ENCODE data around the gene CBFA2T3.
"Not testable (repeated sequence)": the region's sequence is repeated elsewhere in the genome, so short reads cannot be mapped to it uniquely, and the experiment has no call there.

Gene CBFA2T3

GRCh38 chr16:89005201-89006035 is 28.4 kb upstream of the CBFA2T3 start:
- H3K27ac Mint-ChIP-seq: no peak overlapping the region
- no peak for ATAC-seq
- peaks cover 41% of the 10 kb centered on the region for H3K4me1 Mint-ChIP-seq
- H3K36me3 Mint-ChIP-seq: no peaks in the 10 kb centered on the region
- H3K4me3 Mint-ChIP-seq: no peak overlapping the region
- peaks cover 2% of the 10 kb centered on the region for H3K9me3 Mint-ChIP-seq
- peaks cover 66% of the 10 kb centered on the region for H3K27me3 Mint-ChIP-seq

- Mint-ChIP-seq H3K4me3 (peak overlapping the region; percentile 24), H3K36me3 (no peaks in the 10 kb centered on the region), H3K27ac (no peak overlapping the region), H3K9me3 (peaks cover under 1% of the 10 kb centered on the region), H3K4me1 (peaks cover 43% of the 10 kb centered on the region), H3K27me3 (peaks cover 63% of the 10 kb centered on the region)
- peak; percentile 64 for ATAC-seq
Measured at GRCh38 chr16:89004209-89004831, 27.3 kb upstream of the CBFA2T3 start.

- no peak for ATAC-seq
- peaks cover 47% of the 10 kb centered on the region for H3K4me1 Mint-ChIP-seq
- no peak overlapping the region for H3K4me3 Mint-ChIP-seq
- no peak overlapping the region for H3K27ac Mint-ChIP-seq
- peaks cover 6% of the 10 kb centered on the region for H3K9me3 Mint-ChIP-seq
- peaks cover 59% of the 10 kb centered on the region for H3K27me3 Mint-ChIP-seq
- no peaks in the 10 kb centered on the region for H3K36me3 Mint-ChIP-seq
Measured at GRCh38 chr16:89003831-89004208, 26.8 kb upstream of the CBFA2T3 start.

- Mint-ChIP-seq H3K36me3 (no peaks in the 10 kb centered on the region), H3K4me3 (no peak overlapping the region), H3K4me1 (peaks cover 48% of the 10 kb centered on the region), H3K27me3 (peaks cover 59% of the 10 kb centered on the region), H3K9me3 (peaks cover 6% of the 10 kb centered on the region), H3K27ac (no peak overlapping the region)
- no peak for ATAC-seq
Measured at GRCh38 chr16:89002851-89003830, 26.1 kb upstream of the CBFA2T3 start.

- not testable (repeated sequence) for ATAC-seq, H3K9me3 Mint-ChIP-seq, H3K4me3 Mint-ChIP-seq, H3K27ac Mint-ChIP-seq, H3K36me3 Mint-ChIP-seq
- H3K27me3 Mint-ChIP-seq: peaks cover 49% of the 10 kb centered on the region
- H3K4me1 Mint-ChIP-seq: peaks cover 42% of the 10 kb centered on the region
Measured at GRCh38 chr16:89002081-89002480, 25.1 kb upstream of the CBFA2T3 start.

- ATAC-seq: no peak
- peaks cover 42% of the 10 kb centered on the region for H3K4me1 Mint-ChIP-seq
- peaks cover 9% of the 10 kb centered on the region for H3K9me3 Mint-ChIP-seq
- no peaks in the 10 kb centered on the region for H3K36me3 Mint-ChIP-seq
- H3K27me3 Mint-ChIP-seq: peaks cover 47% of the 10 kb centered on the region
- no peak overlapping the region for H3K27ac Mint-ChIP-seq
- H3K4me3 Mint-ChIP-seq: no peak overlapping the region
Measured at GRCh38 chr16:89001117-89002027, 24.4 kb upstream of the CBFA2T3 start.

GRCh38 chr16:89000207-89000959 is 23.4 kb upstream of the CBFA2T3 start:
- ATAC-seq: peak; percentile 34
- Mint-ChIP-seq H3K4me1 (peaks cover 42% of the 10 kb centered on the region), H3K27ac (no peak overlapping the region), H3K27me3 (peaks cover 47% of the 10 kb centered on the region), H3K36me3 (no peaks in the 10 kb centered on the region), H3K4me3 (no peak overlapping the region), H3K9me3 (peaks cover 9% of the 10 kb centered on the region)

GRCh38 chr16:88999457-89000206 is 22.6 kb upstream of the CBFA2T3 start:
- Mint-ChIP-seq H3K27ac (no peak overlapping the region), H3K36me3 (no peaks in the 10 kb centered on the region), H3K4me1 (peaks cover 42% of the 10 kb centered on the region), H3K9me3 (peaks cover 9% of the 10 kb centered on the region), H3K4me3 (no peak overlapping the region), H3K27me3 (peaks cover 42% of the 10 kb centered on the region)
- peak; percentile 76 for ATAC-seq

GRCh38 chr16:88995746-88996535 is 18.9 kb upstream of the CBFA2T3 start:
- Mint-ChIP-seq H3K4me3 (no peak overlapping the region), H3K36me3 (no peaks in the 10 kb centered on the region), H3K27me3 (peaks cover 13% of the 10 kb centered on the region), H3K27ac (no peak overlapping the region), H3K9me3 (peaks cover 9% of the 10 kb centered on the region), H3K4me1 (peaks cover 35% of the 10 kb centered on the region)
- ATAC-seq: no peak

- Mint-ChIP-seq H3K36me3 (no peaks in the 10 kb centered on the region), H3K4me1 (peaks cover 32% of the 10 kb centered on the region), H3K9me3 (peaks cover 9% of the 10 kb centered on the region), H3K27ac (no peak overlapping the region), H3K27me3 (peaks cover 6% of the 10 kb centered on the region), H3K4me3 (no peak overlapping the region)
- ATAC-seq: no peak
Measured at GRCh38 chr16:88995194-88995593, 18.2 kb upstream of the CBFA2T3 start.

- no peak for ATAC-seq
- Mint-ChIP-seq H3K27me3 (peaks cover under 1% of the 10 kb centered on the region), H3K9me3 (peaks cover 9% of the 10 kb centered on the region), H3K4me1 (peaks cover 28% of the 10 kb centered on the region), H3K4me3 (no peak overlapping the region), H3K36me3 (no peaks in the 10 kb centered on the region), H3K27ac (no peak overlapping the region)
Measured at GRCh38 chr16:88994695-88995094, 17.7 kb upstream of the CBFA2T3 start.

- Mint-ChIP-seq H3K27ac (peak overlapping the region; percentile 64), H3K36me3 (no peaks in the 10 kb centered on the region), H3K4me3 (no peak overlapping the region), H3K4me1 (peaks cover 25% of the 10 kb centered on the region), H3K27me3 (no peaks in the 10 kb centered on the region), H3K9me3 (peaks cover 6% of the 10 kb centered on the region)
- ATAC-seq: no peak
Measured at GRCh38 chr16:88993946-88994600, 17.1 kb upstream of the CBFA2T3 start.

All from stimulated activated memory B cell treated with anti-CD40 and anti-IgM and Interleukin-4, amounts not matched to agents 10 μg/mL and 1 μg/mL and 100 μg/mL, for 72 hours (primary cell).